Measurements from ENCODE around the gene ACTR2.
"Not testable (repeated sequence)": the region's sequence is repeated elsewhere in the genome, so short reads cannot be mapped to it uniquely, and the experiment has no call there.

ACTR2 gene

GRCh38 chr2:65256054-65256453 lies 28.4 kb downstream of the ACTR2 start:
- peak; percentile 30 for TF ChIP-seq CTCF (conservative IDR thresholded peaks at IDR 0.05; ENCODE audit: low read length)
- no peak for DNase-seq (ENCODE audit: low read depth)
- H3K4me3 ChIP-seq (ENCODE audit: low read length) = no peak overlapping the region

GRCh38 chr2:65257866-65258265 lies 30.2 kb downstream of the ACTR2 start:
- peak; percentile 62 for DNase-seq (ENCODE audit: low read depth)
- not testable (repeated sequence) for H3K4me3 ChIP-seq (ENCODE audit: low read length)

GRCh38 chr2:65261676-65262075 lies 34.0 kb downstream of the ACTR2 start:
- DNase-seq (ENCODE audit: low read depth) = no peak
- TF ChIP-seq CTCF (conservative IDR thresholded peaks at IDR 0.05; ENCODE audit: low read length) = no peak
- no peak overlapping the region for H3K4me3 ChIP-seq (ENCODE audit: low read length)

- TF ChIP-seq CTCF (conservative IDR thresholded peaks at IDR 0.05; ENCODE audit: low read length) = no peak
- DNase-seq (ENCODE audit: low read depth) = no peak
- H3K4me3 ChIP-seq (ENCODE audit: low read length) = no peak overlapping the region
Measured at GRCh38 chr2:65263262-65263661, 35.6 kb downstream of the ACTR2 start.

GRCh38 chr2:65263986-65264385 lies 36.4 kb downstream of the ACTR2 start:
- DNase-seq (ENCODE audit: low read depth) = no peak
- TF ChIP-seq CTCF (conservative IDR thresholded peaks at IDR 0.05; ENCODE audit: low read length) = no peak

GRCh38 chr2:65264821-65265670 lies 37.4 kb downstream of the ACTR2 start:
- peak; percentile 83 for TF ChIP-seq CTCF (conservative IDR thresholded peaks at IDR 0.05; ENCODE audit: low read length)
- H3K4me3 ChIP-seq (ENCODE audit: low read length) = no peak overlapping the region
- DNase-seq (ENCODE audit: low read depth) = peak; percentile 89

More at GRCh38 chr2:65263986-65264385, 36.4 kb downstream of the ACTR2 start:
- no peak overlapping the region for H3K4me3 ChIP-seq (ENCODE audit: low read length)

- no peak for TF ChIP-seq CTCF (conservative IDR thresholded peaks at IDR 0.05; ENCODE audit: low read length)
- no peak for DNase-seq (ENCODE audit: low read depth)
- no peak overlapping the region for H3K4me3 ChIP-seq (ENCODE audit: low read length)
Measured at GRCh38 chr2:65265671-65266045, 38.0 kb downstream of the ACTR2 start.

Measured in AG10803 (cell line).